GM12865 (cell line): Measurements from ENCODE around the gene ARHGEF40.

ENCODE experiments used
- DNase-seq: peaks from one replicate; pipeline ENCODE4 v3.0.0; 2010; ENCODE audit warnings: low read depth
- H3K4me3 ChIP-seq: 2 replicates; pipeline ENCODE4 v1.5.1; 2011; ENCODE audit warnings: mild to moderate bottlenecking, low read depth, low read length, control low read depth
- TF ChIP-seq, protein P1 (sequence below): IDR thresholded peaks from 2 replicates; pipeline ENCODE4 v1.5.1; 2011; ENCODE audit warnings: low read length, control low read depth, low read depth, inconsistent platforms; ENCODE audit not compliant: insufficient read depth; ENCODE audit errors: missing control alignments

Gene ARHGEF40

DNA sequence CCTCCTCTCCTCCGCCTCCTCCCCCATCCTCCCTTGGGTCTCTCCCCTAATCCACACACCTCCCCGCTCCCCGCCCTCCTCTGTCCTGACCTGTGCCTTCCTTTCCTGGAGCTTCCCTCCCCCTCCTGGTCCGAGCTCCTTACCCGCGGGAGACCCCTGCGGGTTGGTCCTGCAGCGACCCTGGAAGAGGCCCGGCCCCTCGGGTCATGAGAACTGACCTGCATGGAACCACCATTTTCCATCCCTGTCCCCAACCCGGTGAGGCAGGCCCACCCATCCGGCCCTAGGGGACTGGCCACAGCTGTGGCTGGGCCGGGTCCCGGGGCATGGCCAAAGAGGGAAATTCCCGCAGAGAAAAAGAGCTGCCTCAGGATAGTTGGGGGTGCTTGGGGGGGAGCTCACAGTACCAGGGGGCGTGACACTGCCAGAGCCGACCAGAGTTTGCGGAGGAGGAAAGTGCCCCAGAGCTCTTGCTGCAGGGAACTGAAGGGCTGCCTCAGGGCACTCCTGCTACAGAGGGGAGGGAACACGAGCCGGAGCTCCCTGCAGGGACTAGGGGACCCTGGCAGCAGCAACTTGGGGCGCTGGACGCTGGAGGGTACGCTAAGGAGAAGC is 613 bp downstream of the ARHGEF40 start:
- H3K4me3 ChIP-seq = peak overlapping the region; percentile 48
- DNase-seq = no peak
- TF ChIP-seq, protein P1, sequence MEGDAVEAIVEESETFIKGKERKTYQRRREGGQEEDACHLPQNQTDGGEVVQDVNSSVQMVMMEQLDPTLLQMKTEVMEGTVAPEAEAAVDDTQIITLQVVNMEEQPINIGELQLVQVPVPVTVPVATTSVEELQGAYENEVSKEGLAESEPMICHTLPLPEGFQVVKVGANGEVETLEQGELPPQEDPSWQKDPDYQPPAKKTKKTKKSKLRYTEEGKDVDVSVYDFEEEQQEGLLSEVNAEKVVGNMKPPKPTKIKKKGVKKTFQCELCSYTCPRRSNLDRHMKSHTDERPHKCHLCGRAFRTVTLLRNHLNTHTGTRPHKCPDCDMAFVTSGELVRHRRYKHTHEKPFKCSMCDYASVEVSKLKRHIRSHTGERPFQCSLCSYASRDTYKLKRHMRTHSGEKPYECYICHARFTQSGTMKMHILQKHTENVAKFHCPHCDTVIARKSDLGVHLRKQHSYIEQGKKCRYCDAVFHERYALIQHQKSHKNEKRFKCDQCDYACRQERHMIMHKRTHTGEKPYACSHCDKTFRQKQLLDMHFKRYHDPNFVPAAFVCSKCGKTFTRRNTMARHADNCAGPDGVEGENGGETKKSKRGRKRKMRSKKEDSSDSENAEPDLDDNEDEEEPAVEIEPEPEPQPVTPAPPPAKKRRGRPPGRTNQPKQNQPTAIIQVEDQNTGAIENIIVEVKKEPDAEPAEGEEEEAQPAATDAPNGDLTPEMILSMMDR = no peak

DNA sequence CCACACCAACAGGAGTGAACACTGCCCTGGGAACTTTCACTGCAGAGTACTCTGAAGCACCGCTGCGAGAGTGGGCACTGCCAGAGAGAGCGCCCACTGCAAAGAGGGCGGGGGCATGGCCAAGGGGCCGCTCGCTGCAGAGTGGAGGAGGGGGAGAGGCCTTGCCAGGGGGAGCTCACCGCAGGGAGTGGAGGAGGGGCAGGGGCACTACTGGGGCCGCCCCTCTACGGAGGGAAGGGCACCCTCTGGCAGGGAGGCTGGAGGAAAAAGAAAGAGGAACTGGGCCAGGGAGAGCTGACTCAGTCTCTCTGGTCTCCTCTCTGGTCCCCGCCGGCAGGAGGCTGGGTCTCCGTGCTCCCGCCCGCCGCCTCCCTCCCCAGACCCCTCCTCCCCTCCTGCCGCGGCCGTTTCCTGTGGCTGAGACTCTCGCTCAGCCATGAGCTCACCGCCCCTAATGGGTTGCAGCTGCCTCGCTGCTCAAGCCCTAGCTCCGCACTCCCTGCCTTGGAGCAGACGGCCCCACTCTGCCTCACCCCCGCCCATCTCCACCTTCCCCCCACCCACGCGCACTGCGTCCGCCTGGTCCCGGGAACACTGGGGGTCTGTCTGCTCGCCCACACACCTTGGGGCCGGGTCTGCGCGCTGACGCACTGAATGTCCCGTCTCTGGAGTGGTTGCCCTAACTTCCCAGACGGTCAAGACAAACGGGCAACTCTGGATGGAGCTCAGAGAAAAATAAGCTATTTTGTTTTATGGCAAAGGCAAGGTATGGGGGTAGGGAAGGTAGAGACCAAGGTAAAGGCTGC is 1.3 kb downstream of the ARHGEF40 start:
- TF ChIP-seq, protein P1 = no peak
- H3K4me3 ChIP-seq = peak overlapping the region; percentile 48
- peak; percentile 86 for DNase-seq

DNA sequence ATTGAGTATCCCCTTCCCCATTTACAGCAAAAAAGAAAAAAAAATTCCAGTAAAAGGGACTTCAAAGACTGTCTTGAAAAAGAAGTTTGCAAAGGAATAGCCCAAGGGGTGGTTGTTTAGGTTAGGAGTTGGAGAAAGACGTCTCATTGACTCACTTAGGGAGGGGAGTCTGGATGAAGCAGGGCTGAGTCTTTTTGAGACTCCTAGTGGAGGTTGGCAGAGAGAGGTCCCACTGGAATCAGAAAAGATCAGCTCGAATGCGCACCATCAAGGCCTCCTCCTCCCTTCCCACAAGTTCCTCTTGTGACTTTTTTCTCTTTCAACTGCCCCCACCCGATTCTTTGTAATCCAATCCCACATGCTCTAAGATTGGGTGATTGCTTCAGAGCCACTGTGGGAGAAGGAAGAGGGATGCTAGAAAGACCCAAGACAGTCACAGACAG is 1.9 kb downstream of the ARHGEF40 start:
- no peak for DNase-seq
- TF ChIP-seq, protein P1 = no peak

DNA sequence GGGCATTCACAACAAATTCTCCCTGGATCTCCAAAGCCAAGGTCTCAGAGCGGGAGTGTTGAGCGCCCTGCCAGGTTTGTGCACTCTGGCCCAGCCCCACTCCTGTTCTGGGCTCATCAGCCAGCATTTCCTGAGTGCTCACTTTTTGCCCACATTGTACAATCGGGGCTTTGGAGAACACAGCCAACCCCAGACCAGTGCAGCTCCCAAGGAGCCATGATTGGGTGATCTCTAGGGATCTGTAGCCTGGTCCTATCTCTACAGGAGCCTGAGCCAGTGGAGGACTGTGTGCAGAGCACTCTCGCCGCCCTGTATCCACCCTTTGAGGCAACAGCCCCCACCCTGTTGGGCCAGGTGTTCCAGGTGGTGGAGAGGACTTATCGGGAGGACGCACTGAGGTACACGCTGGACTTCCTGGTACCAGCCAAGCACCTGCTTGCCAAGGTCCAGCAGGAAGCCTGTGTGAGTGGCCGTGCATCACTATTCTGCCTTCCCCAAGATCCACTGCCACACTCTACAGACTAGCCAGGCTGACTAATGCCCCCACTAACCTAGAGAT is 2.8 kb downstream of the ARHGEF40 start:
- DNase-seq = no peak
- TF ChIP-seq, protein P1 = no peak
- no peak overlapping the region for H3K4me3 ChIP-seq

More for the DNA sequence above, 1.9 kb downstream of the ARHGEF40 start:
- H3K4me3 ChIP-seq = no peak overlapping the region

DNA sequence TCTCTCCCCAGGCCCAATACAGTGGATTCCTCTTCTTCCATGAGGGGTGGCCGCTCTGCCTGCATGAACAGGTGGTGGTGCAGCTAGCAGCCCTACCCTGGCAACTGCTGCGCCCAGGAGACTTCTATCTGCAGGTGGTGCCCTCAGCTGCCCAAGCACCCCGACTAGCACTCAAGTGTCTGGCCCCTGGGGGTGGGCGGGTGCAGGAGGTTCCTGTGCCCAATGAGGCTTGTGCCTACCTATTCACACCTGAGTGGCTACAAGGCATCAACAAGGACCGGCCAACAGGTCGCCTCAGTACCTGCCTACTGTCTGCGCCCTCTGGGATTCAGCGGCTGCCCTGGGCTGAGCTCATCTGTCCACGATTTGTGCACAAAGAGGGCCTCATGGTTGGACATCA is 3.8 kb downstream of the ARHGEF40 start:
- H3K4me3 ChIP-seq = no peak overlapping the region
- DNase-seq = no peak
- TF ChIP-seq, protein P1 = no peak

DNA sequence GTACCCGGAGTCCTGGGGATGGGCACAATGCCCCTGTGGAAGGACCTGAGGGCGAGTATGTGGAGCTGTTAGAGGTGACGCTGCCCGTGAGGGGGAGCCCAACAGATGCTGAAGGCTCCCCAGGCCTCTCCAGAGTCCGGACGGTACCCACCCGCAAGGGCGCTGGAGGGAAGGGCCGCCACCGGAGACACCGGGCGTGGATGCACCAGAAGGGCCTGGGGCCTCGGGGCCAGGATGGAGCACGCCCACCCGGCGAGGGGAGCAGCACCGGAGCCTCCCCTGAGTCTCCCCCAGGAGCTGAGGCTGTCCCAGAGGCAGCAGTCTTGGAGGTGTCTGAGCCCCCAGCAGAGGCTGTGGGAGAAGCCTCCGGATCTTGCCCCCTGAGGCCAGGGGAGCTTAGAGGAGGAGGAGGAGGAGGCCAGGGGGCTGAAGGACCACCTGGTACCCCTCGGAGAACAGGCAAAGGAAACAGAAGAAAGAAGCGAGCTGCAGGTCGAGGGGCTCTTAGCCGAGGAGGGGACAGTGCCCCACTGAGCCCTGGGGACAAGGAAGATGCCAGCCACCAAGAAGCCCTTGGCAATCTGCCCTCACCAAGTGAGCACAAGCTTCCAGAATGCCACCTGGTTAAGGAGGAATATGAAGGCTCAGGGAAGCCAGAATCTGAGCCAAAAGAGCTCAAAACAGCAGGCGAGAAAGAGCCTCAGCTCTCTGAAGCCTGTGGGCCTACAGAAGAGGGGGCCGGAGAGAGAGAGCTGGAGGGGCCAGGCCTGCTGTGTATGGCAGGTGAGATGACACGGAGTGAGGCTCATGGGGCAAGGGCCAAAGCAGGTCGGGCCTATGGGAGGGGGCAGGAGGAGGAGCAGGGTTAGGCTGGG is 4.5 kb downstream of the ARHGEF40 start:
- TF ChIP-seq, protein P1 = no peak
- no peak overlapping the region for H3K4me3 ChIP-seq
- DNase-seq = no peak
